ENCODE measurements around the gene TMEM273. TPM values are rescaled to one million over a fixed set of nuclear protein-coding genes. Genes with fewer than 3 reads are reported as not detected.

The TMEM273 gene
- total RNA-seq, 1 donor from 2014 or later, result not detected

DNA sequence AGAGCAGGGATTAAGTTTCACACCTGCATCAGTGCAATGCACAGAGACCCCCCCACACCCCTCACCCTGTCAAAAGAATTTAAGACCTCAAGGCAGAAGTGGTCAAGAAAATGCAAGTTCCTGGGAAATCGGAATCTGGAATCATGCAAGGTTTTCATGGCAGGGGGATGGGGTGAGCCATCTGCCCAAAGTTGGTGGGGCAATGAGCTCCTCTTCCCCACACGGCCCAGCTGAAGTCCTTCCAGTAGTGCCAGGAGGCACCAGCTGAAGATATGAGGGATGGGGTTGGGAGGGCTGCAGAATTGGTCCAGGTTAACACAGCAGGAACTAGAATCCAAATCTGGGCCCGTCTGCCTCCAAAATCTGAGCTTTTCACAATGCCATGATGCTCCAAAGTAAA is 25.0 kb upstream of the TMEM273 start:
- Mint-ChIP-seq H3K27ac (no peak overlapping the region), H3K4me3 (no peak overlapping the region), H3K9me3 (no peaks in the 10 kb centered on the region), H3K27me3 (ENCODE audit: low read depth) (peaks cover 59% of the 10 kb centered on the region), H3K4me1 (no peaks in the 10 kb centered on the region), H3K36me3 (no peaks in the 10 kb centered on the region)
- DNase-seq (ENCODE audit: low spot score in 2 of 2, unreplicated experiment in 2 of 2), result peak in 1 of 2 experiments; percentile 16
- no peak for TF ChIP-seq CTCF (IDR thresholded peaks at IDR 0.05; ENCODE audit: unreplicated experiment)

- Mint-ChIP-seq H3K27ac (no peak overlapping the region), H3K4me3 (no peak overlapping the region), H3K9me3 (no peaks in the 10 kb centered on the region), H3K4me1 (no peaks in the 10 kb centered on the region), H3K36me3 (no peaks in the 10 kb centered on the region), H3K27me3 (ENCODE audit: low read depth) (peaks cover 58% of the 10 kb centered on the region)
- no peak for TF ChIP-seq CTCF (IDR thresholded peaks at IDR 0.05; ENCODE audit: unreplicated experiment)
- DNase-seq (ENCODE audit: low spot score in 2 of 2, unreplicated experiment in 2 of 2), result no peak
Observed at GRCh38 chr10:49212783-49213182, 24.6 kb upstream of the TMEM273 start.

- TF ChIP-seq CTCF (IDR thresholded peaks at IDR 0.05; ENCODE audit: unreplicated experiment), result no peak
- no peak overlapping the region for H3K4me3 Mint-ChIP-seq
Observed at GRCh38 chr10:49212076-49212475, 23.9 kb upstream of the TMEM273 start.

GRCh38 chr10:49208996-49209395 is 20.8 kb upstream of the TMEM273 start:
- peaks cover 54% of the 10 kb centered on the region for H3K27me3 Mint-ChIP-seq (ENCODE audit: low read depth)
- H3K4me3 Mint-ChIP-seq, result no peak overlapping the region
- no peak overlapping the region for H3K27ac Mint-ChIP-seq
- H3K36me3 Mint-ChIP-seq, result no peaks in the 10 kb centered on the region
- no peak for DNase-seq (ENCODE audit: low spot score in 2 of 2, unreplicated experiment in 2 of 2)
- no peak for TF ChIP-seq CTCF (IDR thresholded peaks at IDR 0.05; ENCODE audit: unreplicated experiment)
- no peaks in the 10 kb centered on the region for H3K4me1 Mint-ChIP-seq
- H3K9me3 Mint-ChIP-seq, result peaks cover 4% of the 10 kb centered on the region

More at GRCh38 chr10:49212076-49212475, 23.9 kb upstream of the TMEM273 start:
- DNase-seq (ENCODE audit: low spot score in 2 of 2, unreplicated experiment in 2 of 2), result peak in 1 of 2 experiments; percentile 17
- no peaks in the 10 kb centered on the region for H3K9me3 Mint-ChIP-seq
- no peak overlapping the region for H3K27ac Mint-ChIP-seq
- H3K36me3 Mint-ChIP-seq, result no peaks in the 10 kb centered on the region
- peaks cover 55% of the 10 kb centered on the region for H3K27me3 Mint-ChIP-seq (ENCODE audit: low read depth)
- no peaks in the 10 kb centered on the region for H3K4me1 Mint-ChIP-seq

DNA sequence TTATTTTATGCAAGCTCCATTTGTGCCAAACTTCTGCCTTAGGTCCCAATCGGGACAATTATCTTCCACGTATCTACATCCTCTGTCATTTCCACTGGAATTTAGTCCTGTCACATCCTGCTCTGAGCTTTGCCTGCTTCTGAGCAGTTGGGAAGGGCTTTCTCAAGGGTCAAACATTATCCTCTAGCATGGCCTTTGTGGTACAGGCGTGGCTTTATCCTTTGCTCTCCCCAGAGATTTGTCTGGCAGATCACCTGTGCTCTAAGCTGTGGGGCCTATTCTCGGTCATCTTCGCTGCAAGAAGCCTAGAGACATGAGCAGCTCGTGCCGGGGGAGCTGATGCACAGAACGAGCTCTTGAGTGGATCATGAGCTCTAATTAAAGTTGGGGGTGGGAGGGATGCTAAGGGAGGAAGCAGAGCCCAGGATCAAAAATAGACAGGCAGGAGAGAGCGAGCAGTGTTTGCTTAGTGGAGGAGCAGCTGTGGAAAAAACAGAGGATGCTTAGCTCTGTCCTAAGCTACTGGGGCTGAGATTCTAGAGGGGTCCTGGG is 19.8 kb upstream of the TMEM273 start:
- DNase-seq (ENCODE audit: low spot score in 2 of 2, unreplicated experiment in 2 of 2), result peak in 1 of 2 experiments; percentile 17
- H3K4me1 Mint-ChIP-seq, result no peaks in the 10 kb centered on the region
- H3K36me3 Mint-ChIP-seq, result no peaks in the 10 kb centered on the region
- H3K9me3 Mint-ChIP-seq, result peaks cover 6% of the 10 kb centered on the region
- H3K27ac Mint-ChIP-seq, result no peak overlapping the region
- no peak for TF ChIP-seq CTCF (IDR thresholded peaks at IDR 0.05; ENCODE audit: unreplicated experiment)
- H3K27me3 Mint-ChIP-seq (ENCODE audit: low read depth), result peaks cover 53% of the 10 kb centered on the region
- H3K4me3 Mint-ChIP-seq, result no peak overlapping the region

DNA sequence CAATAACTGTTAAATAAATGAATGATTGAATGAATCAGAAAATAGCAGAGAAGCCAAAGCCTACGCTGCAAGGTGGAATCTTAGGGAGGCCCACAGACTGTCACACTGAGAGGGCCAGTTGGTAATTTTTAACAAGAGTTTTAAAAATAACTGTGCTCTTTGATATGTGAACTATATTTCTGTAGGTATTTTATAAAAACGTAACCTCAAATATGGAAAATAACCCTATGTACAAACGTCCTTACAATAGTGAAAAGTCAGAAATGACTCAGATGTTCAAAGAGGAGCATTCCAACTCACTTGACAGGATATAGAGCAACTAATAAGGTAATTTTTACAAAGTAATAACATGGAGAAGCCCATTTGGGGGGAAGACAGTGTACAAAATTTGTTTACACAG is 18.9 kb upstream of the TMEM273 start:
- Mint-ChIP-seq H3K27ac (no peak overlapping the region), H3K4me3 (no peak overlapping the region), H3K36me3 (no peaks in the 10 kb centered on the region), H3K9me3 (peaks cover 6% of the 10 kb centered on the region), H3K27me3 (ENCODE audit: low read depth) (peaks cover 50% of the 10 kb centered on the region), H3K4me1 (no peaks in the 10 kb centered on the region)
- DNase-seq (ENCODE audit: low spot score in 2 of 2, unreplicated experiment in 2 of 2), result no peak
- TF ChIP-seq CTCF (IDR thresholded peaks at IDR 0.05; ENCODE audit: unreplicated experiment), result no peak

Data from mesothelial cell of epicardium (in vitro differentiated cells).